Progenitor cell of endocrine pancreas (in vitro differentiated cells): Measurements from ENCODE around the gene ADGRE2. TPM values are rescaled to one million over a fixed set of nuclear protein-coding genes. Genes with fewer than 3 reads are reported as not detected.

Experiments used
- DNase-seq: peaks from one replicate; pipeline ENCODE4 v3.0.0; 2021; ENCODE audit warnings: low spot score; ENCODE audit not compliant: unreplicated experiment
- H3K27ac Mint-ChIP-seq: 2 replicates; pipeline ENCODE4 v1.8.0; 2021; ENCODE audit warnings: mild to moderate bottlenecking, moderate library complexity, mixed read lengths
- H3K27me3 Mint-ChIP-seq: 2 replicates; pipeline ENCODE4 v1.8.0; 2021; ENCODE audit warnings: mixed read lengths
- H3K36me3 Mint-ChIP-seq: 2 replicates; pipeline ENCODE4 v1.8.0; 2022; ENCODE audit warnings: mixed read lengths; ENCODE audit not compliant: insufficient read depth
- H3K4me1 Mint-ChIP-seq: 2 replicates; pipeline ENCODE4 v1.8.0; 2021; ENCODE audit warnings: low read depth, mixed read lengths
- H3K4me3 Mint-ChIP-seq: 2 replicates; pipeline ENCODE4 v1.8.0; 2021; ENCODE audit warnings: low read depth, mild to moderate bottlenecking, moderate library complexity, mixed read lengths
- H3K9me3 Mint-ChIP-seq: 2 replicates; pipeline ENCODE4 v1.8.0; 2021; ENCODE audit warnings: low read depth, mixed read lengths
- CTCF ChIP-seq: fragments of 200-600 bp; sonication (generic); IDR thresholded peaks from one replicate; pipeline ENCODE4 v1.5.0; 2021; ENCODE audit warnings: antibody characterized with exemption, mild to moderate bottlenecking; ENCODE audit not compliant: unreplicated experiment
- total RNA-seq: library from RNA; stranded (reverse); gene quantifications from 2 replicates; pipeline ENCODE4 v1.2.1, GENCODE V29; 2021

The ADGRE2 gene
- total RNA-seq, 1 donor from 2014 or later: not detected

- peaks cover 34% of the 10 kb centered on the region for H3K27me3 Mint-ChIP-seq
- TF ChIP-seq CTCF: peak; percentile 24
- H3K27ac Mint-ChIP-seq: no peak overlapping the region
- H3K4me3 Mint-ChIP-seq: no peak overlapping the region
- H3K36me3 Mint-ChIP-seq: no peaks in the 10 kb centered on the region
- no peaks in the 10 kb centered on the region for H3K9me3 Mint-ChIP-seq
- no peak for DNase-seq
- peaks cover 5% of the 10 kb centered on the region for H3K4me1 Mint-ChIP-seq
Observed at GRCh38 chr19:14686411-14686810, 91.9 kb downstream of the ADGRE2 start.

- no peak for TF ChIP-seq CTCF
Observed at GRCh38 chr19:14683439-14683838, 94.9 kb downstream of the ADGRE2 start.

More at GRCh38 chr19:14683439-14683838, 94.9 kb downstream of the ADGRE2 start:
- Mint-ChIP-seq H3K27me3 (peaks cover 34% of the 10 kb centered on the region), H3K9me3 (no peaks in the 10 kb centered on the region), H3K4me1 (no peaks in the 10 kb centered on the region), H3K27ac (no peak overlapping the region), H3K4me3 (no peak overlapping the region), H3K36me3 (no peaks in the 10 kb centered on the region)
- DNase-seq: no peak

Other genes starting within 250 kb of the ADGRE2 start
- 170 and 186 TPM in 2 replicates for gene TECR, start 249.0 kb downstream of the ADGRE2 start, total RNA-seq
- gene NDUFB7, start 206.5 kb downstream of the ADGRE2 start, total RNA-seq: 117 and 120 TPM in 2 replicates
- not detected in 2 replicates for gene CLEC17A, start 195.5 kb downstream of the ADGRE2 start, total RNA-seq
- gene ADGRE3, start 103.7 kb downstream of the ADGRE2 start, total RNA-seq: not detected in 2 replicates
- gene ZNF333, start 88.5 kb downstream of the ADGRE2 start, total RNA-seq: 21.4 and 21.6 TPM in 2 replicates
- not detected in 2 replicates for gene OR7A5, start 56.6 kb upstream of the ADGRE2 start, total RNA-seq
- gene OR7C1, start 56.6 kb upstream of the ADGRE2 start, total RNA-seq: not detected in 2 replicates
- gene OR7A10, start 70.4 kb upstream of the ADGRE2 start, total RNA-seq: not detected in 2 replicates
- gene OR7A17, start 107.6 kb upstream of the ADGRE2 start, total RNA-seq: not detected in 2 replicates
- not detected in 2 replicates for gene OR7C2, start 162.9 kb upstream of the ADGRE2 start, total RNA-seq
- gene SLC1A6, start 201.3 kb upstream of the ADGRE2 start, total RNA-seq: 0.47 and 0.62 TPM in 2 replicates